ENCODE results near the gene BAHCC1.
A peak's percentile ranks its signal among the peaks of the same experiment; 100 is the strongest.

BAHCC1 gene

GRCh38 chr17:81487089-81487486 is 91.8 kb downstream of the BAHCC1 start:
- TF ChIP-seq EZH2phosphoT487 (IDR thresholded peaks at IDR 0.05; ENCODE audit: borderline replicate concordance) (no peak), CTCF (conservative IDR thresholded peaks at IDR 0.05; ENCODE audit: low read length) (no peak)
- H3K27me3 ChIP-seq (ENCODE audit: insufficient read depth, low read length, poor library complexity, severe bottlenecking) = no peaks in the 10 kb centered on the region
- peaks cover 72% of the 10 kb centered on the region for H3K4me1 ChIP-seq (ENCODE audit: insufficient read depth, low read length, poor library complexity, severe bottlenecking)
- H3K36me3 ChIP-seq (ENCODE audit: insufficient read depth, low read length) = no peaks in the 10 kb centered on the region
- peaks cover 67% of the 10 kb centered on the region for H3K79me2 ChIP-seq (ENCODE audit: insufficient read depth, low read length)
- H3K9me3 ChIP-seq (ENCODE audit: insufficient read depth, low read depth, low read length) = no peaks in the 10 kb centered on the region
- peak overlapping the region; percentile 93 for H3K4me3 ChIP-seq (ENCODE audit: low read length, poor library complexity, severe bottlenecking)
- H3F3A ChIP-seq (ENCODE audit: low read depth) = peaks cover 9% of the 10 kb centered on the region; the same call in 1 of the 2 replicates
- H2AFZ ChIP-seq (ENCODE audit: low read length) = no peak overlapping the region
- peak overlapping the region; percentile 98 for H3K4me2 ChIP-seq (ENCODE audit: low read depth, low read length, poor library complexity, severe bottlenecking)
- H3K9me2 ChIP-seq (replicated peaks; ENCODE audit: low read depth, low read length) = no peaks in the 10 kb centered on the region
- peak overlapping the region; percentile 99 for H3K9ac ChIP-seq (ENCODE audit: low read depth, low read length, poor library complexity, severe bottlenecking)
- no peaks in the 10 kb centered on the region for H4K20me1 ChIP-seq (ENCODE audit: insufficient read depth, low read length, poor library complexity, severe bottlenecking)

GRCh38 chr17:81487487-81488275 is 92.4 kb downstream of the BAHCC1 start:
- H3K4me1 ChIP-seq (ENCODE audit: insufficient read depth, low read length, poor library complexity, severe bottlenecking) = peaks cover 67% of the 10 kb centered on the region
- H2AFZ ChIP-seq (ENCODE audit: low read length) = peak overlapping the region; percentile 68
- peak overlapping the region; percentile 93 for H3K4me3 ChIP-seq (ENCODE audit: low read length, poor library complexity, severe bottlenecking)
- H4K20me1 ChIP-seq (ENCODE audit: insufficient read depth, low read length, poor library complexity, severe bottlenecking) = no peaks in the 10 kb centered on the region
- H3K9me3 ChIP-seq (ENCODE audit: insufficient read depth, low read depth, low read length) = no peaks in the 10 kb centered on the region
- peak overlapping the region; percentile 98 for H3K4me2 ChIP-seq (ENCODE audit: low read depth, low read length, poor library complexity, severe bottlenecking)
- H3K36me3 ChIP-seq (ENCODE audit: insufficient read depth, low read length) = no peaks in the 10 kb centered on the region
- no peaks in the 10 kb centered on the region for H3K9me2 ChIP-seq (replicated peaks; ENCODE audit: low read depth, low read length)
- H3K9ac ChIP-seq (ENCODE audit: low read depth, low read length, poor library complexity, severe bottlenecking) = peak overlapping the region; percentile 99
- H3K27me3 ChIP-seq (ENCODE audit: insufficient read depth, low read length, poor library complexity, severe bottlenecking) = no peaks in the 10 kb centered on the region
- H3F3A ChIP-seq (ENCODE audit: low read depth) = peaks cover 9% of the 10 kb centered on the region; the same call in 1 of the 2 replicates
- TF ChIP-seq CTCF (conservative IDR thresholded peaks at IDR 0.05; ENCODE audit: low read length) = no peak
- no peak for TF ChIP-seq EZH2phosphoT487 (IDR thresholded peaks at IDR 0.05; ENCODE audit: borderline replicate concordance)
- peaks cover 61% of the 10 kb centered on the region for H3K79me2 ChIP-seq (ENCODE audit: insufficient read depth, low read length)

- Histone ChIP-seq H3K4me1 (ENCODE audit: insufficient read depth, low read length, poor library complexity, severe bottlenecking) (peaks cover 61% of the 10 kb centered on the region), H3K9ac (ENCODE audit: low read depth, low read length, poor library complexity, severe bottlenecking) (peak overlapping the region; percentile 99), H3F3A (ENCODE audit: low read depth) (peaks cover 9% of the 10 kb centered on the region; the same call in 1 of the 2 replicates), H3K27me3 (ENCODE audit: insufficient read depth, low read length, poor library complexity, severe bottlenecking) (no peaks in the 10 kb centered on the region), H3K4me3 (ENCODE audit: low read length, poor library complexity, severe bottlenecking) (peak overlapping the region; percentile 93), H3K79me2 (ENCODE audit: insufficient read depth, low read length) (peaks cover 55% of the 10 kb centered on the region), H3K36me3 (ENCODE audit: insufficient read depth, low read length) (no peaks in the 10 kb centered on the region), H2AFZ (ENCODE audit: low read length) (peak overlapping the region; percentile 49; the same call in 1 of the 2 replicates), H4K20me1 (ENCODE audit: insufficient read depth, low read length, poor library complexity, severe bottlenecking) (no peaks in the 10 kb centered on the region), H3K4me2 (ENCODE audit: low read depth, low read length, poor library complexity, severe bottlenecking) (peak overlapping the region; percentile 98), H3K9me3 (ENCODE audit: insufficient read depth, low read depth, low read length) (no peaks in the 10 kb centered on the region), H3K9me2 (replicated peaks; ENCODE audit: low read depth, low read length) (no peaks in the 10 kb centered on the region)
- TF ChIP-seq EZH2phosphoT487 (IDR thresholded peaks at IDR 0.05; ENCODE audit: borderline replicate concordance) = no peak
- no peak for TF ChIP-seq CTCF (conservative IDR thresholded peaks at IDR 0.05; ENCODE audit: low read length)
Measured at GRCh38 chr17:81488276-81488860, 93.1 kb downstream of the BAHCC1 start.
